ENCODE measurements around the gene PBX1. TPM values are rescaled to one million over a fixed set of nuclear protein-coding genes. Genes with fewer than 3 reads are reported as not detected.

PBX1 gene
- total and polyA plus RNA-seq, 8 donors, result 11.0 to 113 (median 23.0) TPM

DNA sequence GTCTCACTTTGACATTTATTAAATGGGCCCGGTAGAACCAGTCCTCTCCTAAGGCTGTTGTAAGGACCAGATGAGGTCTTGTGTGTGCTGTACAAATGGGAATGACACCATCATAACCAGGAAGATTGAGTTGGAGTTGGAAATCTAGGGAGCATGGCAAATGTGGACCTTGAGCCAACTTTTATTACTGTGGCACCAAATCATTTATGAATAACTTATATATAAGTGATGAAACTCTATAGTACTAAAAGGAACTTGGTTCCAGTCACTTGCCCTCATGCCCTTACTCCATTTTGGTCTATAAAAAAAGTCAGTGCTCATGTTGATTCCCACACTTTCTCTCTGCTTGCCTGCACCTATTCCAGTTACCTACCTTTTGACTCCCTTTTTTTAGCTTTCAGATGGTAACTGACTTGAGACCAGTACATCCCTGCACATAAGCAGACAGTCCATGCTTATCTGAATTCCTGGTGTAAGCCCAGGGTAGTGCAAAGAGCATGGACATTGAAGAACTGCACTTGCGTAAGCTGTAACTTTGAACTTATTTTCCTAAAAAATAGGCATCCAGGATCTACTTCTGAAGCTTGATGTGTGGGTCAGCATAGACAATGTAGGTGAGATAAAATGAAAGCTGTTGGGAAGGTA lies 210.6 kb downstream of the PBX1 start:
- Histone ChIP-seq H3K36me3 (no peaks in the 10 kb centered on the region), H3K9me3 (no peaks in the 10 kb centered on the region), H3K4me3 (no peak overlapping the region), H3K27me3 (no peaks in the 10 kb centered on the region), H3K27ac (peak overlapping the region in 3 of 5 donors; percentile 14 to 78 (median 72)), H3K4me1 (peaks cover 37 to 86% (median 62%) of the 10 kb centered on the region in 4 donors)
- intact Hi-C loops (cut with DNase I; ENCODE audit: low total_unique reads), result no loop called here
- WGBS, 5 donors, result 85 to 98% (median 94%) methylated on average over 2 of the region's 2 CpGs
- TF ChIP-seq POLR2A (IDR thresholded peaks at IDR 0.05) (no peak), POLR2AphosphoS5 (IDR thresholded peaks at IDR 0.05) (no peak), EP300 (IDR thresholded peaks at IDR 0.05) (no peak), CTCF (IDR thresholded peaks at IDR 0.05) (no peak)
- no peak for DNase-seq

- TF ChIP-seq POLR2AphosphoS5 (IDR thresholded peaks at IDR 0.05) (no peak), EP300 (IDR thresholded peaks at IDR 0.05) (no peak), POLR2A (IDR thresholded peaks at IDR 0.05) (no peak), CTCF (IDR thresholded peaks at IDR 0.05) (no peak)
- H3K4me3 ChIP-seq, result no peak overlapping the region
- 89 to 98% (median 90%) methylated on average over 2 of the region's 2 CpGs for WGBS, 5 donors
- no peak for DNase-seq
- no peaks in the 10 kb centered on the region for H3K27me3 ChIP-seq
- peak overlapping the region in 3 of 5 donors; percentile 14 to 78 (median 28) for H3K27ac ChIP-seq
- H3K4me1 ChIP-seq, result peaks cover 43 to 86% (median 65%) of the 10 kb centered on the region in 4 donors
- intact Hi-C loops (cut with DNase I; ENCODE audit: low total_unique reads), result no loop called here
- H3K9me3 ChIP-seq, result no peaks in the 10 kb centered on the region
- H3K36me3 ChIP-seq, result no peaks in the 10 kb centered on the region
These were observed 211.1 kb downstream of the PBX1 start for GRCh38 chr1:164770131-164770529.

GRCh38 chr1:164771041-164771618 lies 212.1 kb downstream of the PBX1 start:
- Histone ChIP-seq H3K4me1 (peaks cover 43 to 86% (median 64%) of the 10 kb centered on the region in 4 donors), H3K9me3 (no peaks in the 10 kb centered on the region), H3K36me3 (no peaks in the 10 kb centered on the region), H3K4me3 (no peak overlapping the region), H3K27ac (peak overlapping the region in 4 of 5 donors; percentile 51 to 80 (median 70)), H3K27me3 (no peaks in the 10 kb centered on the region)
- intact Hi-C loops (cut with DNase I; ENCODE audit: low total_unique reads), result no loop called here
- TF ChIP-seq CTCF (IDR thresholded peaks at IDR 0.05) (no peak), EP300 (IDR thresholded peaks at IDR 0.05) (no peak), POLR2AphosphoS5 (IDR thresholded peaks at IDR 0.05) (no peak), POLR2A (IDR thresholded peaks at IDR 0.05) (no peak)
- DNase-seq, result no peak
- 53 to 80% (median 67%) methylated on average over 8 of the region's 8 CpGs for WGBS, 5 donors

DNA sequence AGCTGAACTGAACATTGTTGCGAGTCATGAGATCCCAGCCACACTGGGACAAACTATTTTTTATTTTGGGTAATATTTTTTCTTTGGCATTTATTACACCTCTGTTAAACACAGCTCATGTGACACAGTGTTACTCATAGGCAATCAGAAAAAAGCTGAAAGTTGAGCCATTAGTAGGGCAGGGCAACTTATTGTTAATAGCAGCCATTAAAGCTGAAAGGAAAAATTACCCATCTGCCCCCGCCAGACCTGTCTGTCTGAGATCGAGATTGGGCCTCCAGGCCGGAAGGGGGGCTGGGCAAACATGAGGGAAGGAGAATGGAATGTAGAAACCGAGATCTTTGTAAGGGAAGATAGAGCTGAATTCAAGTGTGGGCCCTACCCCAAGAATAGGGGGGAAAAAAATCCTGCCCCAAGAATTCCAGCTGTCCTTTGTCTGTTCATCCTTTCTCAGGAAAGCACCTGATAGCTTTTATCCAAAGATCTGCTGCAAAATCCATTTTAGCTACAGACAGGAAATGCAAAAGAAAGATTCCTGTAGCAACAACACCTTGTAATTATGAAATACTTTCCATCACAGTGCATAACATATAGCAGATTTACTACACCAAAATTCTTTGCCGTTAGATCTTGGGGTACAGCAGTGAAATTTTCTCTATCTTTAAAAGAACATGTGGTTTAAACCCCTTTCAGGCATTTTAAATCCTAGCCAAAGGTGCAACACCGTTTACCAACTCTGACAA lies 212.8 kb downstream of the PBX1 start:
- 39 to 63% (median 54%) methylated on average over 7 of the region's 7 CpGs for WGBS, 5 donors
- H3K36me3 ChIP-seq, result no peaks in the 10 kb centered on the region
- H3K27ac ChIP-seq, result peak overlapping the region in 4 of 5 donors; percentile 51 to 80 (median 70)
- no peak overlapping the region for H3K4me3 ChIP-seq
- intact Hi-C loops (cut with DNase I; ENCODE audit: low total_unique reads), result no loop called here
- no peaks in the 10 kb centered on the region for H3K9me3 ChIP-seq
- peak in 1 of 2 donors; percentile 82 for DNase-seq
- peaks cover 41 to 81% (median 62%) of the 10 kb centered on the region in 4 donors for H3K4me1 ChIP-seq
- no peaks in the 10 kb centered on the region for H3K27me3 ChIP-seq
- TF ChIP-seq POLR2AphosphoS5 (IDR thresholded peaks at IDR 0.05) (no peak), EP300 (IDR thresholded peaks at IDR 0.05) (no peak), CTCF (IDR thresholded peaks at IDR 0.05) (no peak), POLR2A (IDR thresholded peaks at IDR 0.05) (no peak)
